COLO829 (cell line): Measurements from ENCODE around the gene SNX10.

Source experiments
- DNase-seq: peaks from one replicate; pipeline ENCODE4 v3.0.0; 2012; ENCODE audit warnings: low spot score

Gene SNX10

GRCh38 chr7:26369593-26369992, 77.9 kb downstream of the SNX10 start:
- peak; percentile 65 for DNase-seq

GRCh38 chr7:26370011-26370410, 78.3 kb downstream of the SNX10 start:
- DNase-seq = peak; percentile 34

- DNase-seq = no peak
These were observed 80.6 kb downstream of the SNX10 start for GRCh38 chr7:26372249-26372648.

- no peak for DNase-seq
These were observed 81.0 kb downstream of the SNX10 start for GRCh38 chr7:26372704-26373103.

GRCh38 chr7:26374647-26375373, 83.1 kb downstream of the SNX10 start:
- no peak for DNase-seq

GRCh38 chr7:26375726-26376174, 84.1 kb downstream of the SNX10 start:
- no peak for DNase-seq

GRCh38 chr7:26376175-26376917, 84.7 kb downstream of the SNX10 start:
- DNase-seq = no peak

GRCh38 chr7:26378016-26378415, 86.4 kb downstream of the SNX10 start:
- no peak for DNase-seq

- DNase-seq = no peak
These were observed 88.0 kb downstream of the SNX10 start for GRCh38 chr7:26379711-26380110.

GRCh38 chr7:26381476-26382353, 90.1 kb downstream of the SNX10 start:
- DNase-seq = no peak

- DNase-seq = peak; percentile 45
These were observed 93.6 kb downstream of the SNX10 start for GRCh38 chr7:26385240-26385639.

- DNase-seq = no peak
These were observed 96.1 kb downstream of the SNX10 start for GRCh38 chr7:26387731-26388130.

- DNase-seq = no peak
These were observed 96.6 kb downstream of the SNX10 start for GRCh38 chr7:26388256-26388655.

- no peak for DNase-seq
These were observed 98.4 kb downstream of the SNX10 start for GRCh38 chr7:26390016-26390415.

GRCh38 chr7:26393818-26394217, 102.2 kb downstream of the SNX10 start:
- DNase-seq = no peak

- no peak for DNase-seq
These were observed 105.7 kb downstream of the SNX10 start for GRCh38 chr7:26397332-26397731.

- DNase-seq = no peak
These were observed 106.2 kb downstream of the SNX10 start for GRCh38 chr7:26397796-26398426.

GRCh38 chr7:26398427-26398755, 106.7 kb downstream of the SNX10 start:
- DNase-seq = peak; percentile 28

GRCh38 chr7:26398756-26399509, 107.3 kb downstream of the SNX10 start:
- peak; percentile 56 for DNase-seq

- DNase-seq = no peak
These were observed 108.1 kb downstream of the SNX10 start for GRCh38 chr7:26399736-26400135.

- no peak for DNase-seq
These were observed 112.0 kb downstream of the SNX10 start for GRCh38 chr7:26403640-26404039.
